NCI-H2171 treated with DMSO at 0.1 percent for 48 hours (cell line): ENCODE results near the gene BTNL2.
"Not testable (repeated sequence)": the region's sequence is repeated elsewhere in the genome, so short reads cannot be mapped to it uniquely, and the experiment has no call there.

Experiments
- DNase-seq: peaks from one replicate; lab custom pipeline; 2025; lab: John Stamatoyannopoulos, UW

BTNL2 gene

GRCh38 chr6:32367644-32368043 lies 39.3 kb downstream of the BTNL2 start:
- no peak for DNase-seq

- not testable (repeated sequence) for DNase-seq
Observed at GRCh38 chr6:32359225-32359624, 47.8 kb downstream of the BTNL2 start.

DNA sequence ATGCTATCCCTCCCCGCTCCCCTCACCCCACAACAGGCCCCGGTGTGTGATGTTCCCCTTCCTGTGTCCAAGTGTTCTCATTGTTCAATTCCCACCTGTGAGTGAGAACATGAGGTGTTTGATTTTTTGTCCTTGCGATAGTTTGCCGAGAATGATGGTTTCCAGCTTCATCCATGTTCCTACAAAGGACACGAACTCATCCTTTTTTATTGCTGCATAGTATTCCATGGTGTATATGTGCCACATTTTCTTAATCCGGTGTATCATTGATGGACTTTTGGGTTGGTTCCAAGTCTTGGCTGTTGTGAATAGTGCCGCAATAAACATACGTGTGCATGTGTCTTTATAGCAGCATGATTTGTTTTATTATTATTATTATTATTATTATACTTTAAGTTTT lies 48.4 kb downstream of the BTNL2 start:
- DNase-seq = not testable (repeated sequence)

- no peak for DNase-seq
Observed at GRCh38 chr6:32355018-32355417, 52.0 kb downstream of the BTNL2 start.

- no peak for DNase-seq
Observed at GRCh38 chr6:32353348-32353747, 53.6 kb downstream of the BTNL2 start.
